Medulla oblongata (tissue), 1 donor: ENCODE results near the gene OTX1.
"Not testable (repeated sequence)": the region's sequence is repeated elsewhere in the genome, so short reads cannot be mapped to it uniquely, and the experiment has no call there.

Experiments
- DNase-seq: peaks from one replicate; pipeline ENCODE4 v3.0.0-alpha.2; 2015; ENCODE audit errors: extremely low spot score

Gene OTX1

GRCh38 chr2:63050334-63051041 is at the start of gene OTX1:
Gene OTX1 (plus strand): TSS chr2:63050830. CDS start chr2:63052991, 2,161 bp downstream.
- DNase-seq = no peak

- DNase-seq = no peak
Observed at GRCh38 chr2:63001576-63001975, 49.1 kb upstream of the OTX1 start.

- no peak for DNase-seq
Observed at GRCh38 chr2:63003351-63003750, 47.3 kb upstream of the OTX1 start.

- DNase-seq = no peak
Observed at GRCh38 chr2:63007813-63008458, 42.7 kb upstream of the OTX1 start.

- no peak for DNase-seq
Observed at GRCh38 chr2:63008838-63009237, 41.8 kb upstream of the OTX1 start.

- no peak for DNase-seq
Observed at GRCh38 chr2:63009490-63009889, 41.1 kb upstream of the OTX1 start.

- DNase-seq = no peak
Observed at GRCh38 chr2:63012541-63012940, 38.1 kb upstream of the OTX1 start.

GRCh38 chr2:63013438-63013837 is 37.2 kb upstream of the OTX1 start:
- DNase-seq = no peak

- DNase-seq = no peak
Observed at GRCh38 chr2:63015389-63015788, 35.2 kb upstream of the OTX1 start.

- no peak for DNase-seq
Observed at GRCh38 chr2:63018439-63018838, 32.2 kb upstream of the OTX1 start.

- not testable (repeated sequence) for DNase-seq
Observed at GRCh38 chr2:63019686-63020085, 30.9 kb upstream of the OTX1 start.

GRCh38 chr2:63023444-63023843 is 27.2 kb upstream of the OTX1 start:
- peak; percentile 8 for DNase-seq

GRCh38 chr2:63027220-63027619 is 23.4 kb upstream of the OTX1 start:
- no peak for DNase-seq

GRCh38 chr2:63029058-63029457 is 21.6 kb upstream of the OTX1 start:
- DNase-seq = no peak

GRCh38 chr2:63034526-63034925 is 16.1 kb upstream of the OTX1 start:
- no peak for DNase-seq

- no peak for DNase-seq
Observed at GRCh38 chr2:63035169-63035568, 15.5 kb upstream of the OTX1 start.

GRCh38 chr2:63035660-63036059 is 15.0 kb upstream of the OTX1 start:
- DNase-seq = no peak

GRCh38 chr2:63038034-63038433 is 12.6 kb upstream of the OTX1 start:
- DNase-seq = no peak

GRCh38 chr2:63040586-63040985 is 10.0 kb upstream of the OTX1 start:
- DNase-seq = no peak

- DNase-seq = no peak
Observed at GRCh38 chr2:63041592-63041991, 9.0 kb upstream of the OTX1 start.

GRCh38 chr2:63044362-63045327 is 6.0 kb upstream of the OTX1 start:
- DNase-seq = no peak

GRCh38 chr2:63046552-63046951 is 4.1 kb upstream of the OTX1 start:
- no peak for DNase-seq
